AG04450 (cell line): ENCODE results near the gene ST6GAL1. TPM values are rescaled to one million over a fixed set of nuclear protein-coding genes. Genes with fewer than 3 reads are reported as not detected.

Experiments used
- CTCF ChIA-PET: fragments of 300-600, 350-600 bp; formaldehyde crosslinking; extraction: SDS; loops from one replicate; lab custom pipeline; 2022; ENCODE audit warnings: antibody characterized with exemption, inconsistent platforms; lab: Charles Lee
- POLR2A ChIA-PET: fragments of 350-600 bp; formaldehyde crosslinking; extraction: SDS; loops from one replicate; lab custom pipeline; 2021; ENCODE audit warnings: antibody characterized with exemption, inconsistent platforms; lab: Yijun Ruan, JAX
- DNase-seq: peaks from one replicate; pipeline ENCODE4 v3.0.0-alpha.2; 2011; ENCODE audit warnings: low read depth, low spot score
- H3K27ac ChIP-seq: one replicate; pipeline ENCODE4 v1.5.1; 2012; ENCODE audit warnings: low read depth, low read length, control low read depth
- H3K27me3 ChIP-seq: one replicate; pipeline ENCODE4 v1.6.0; 2012; ENCODE audit warnings: low read length; ENCODE audit not compliant: control insufficient read depth, insufficient read depth
- H3K4me3 ChIP-seq: 2 replicates; pipeline ENCODE4 v1.5.1; 2011; ENCODE audit warnings: mild to moderate bottlenecking, low read depth, low read length, control low read depth
- H3K9me3 ChIP-seq: 2 replicates; pipeline ENCODE4 v1.5.1; 2012; ENCODE audit warnings: low read length; ENCODE audit not compliant: control insufficient read depth, insufficient read depth
- CTCF ChIP-seq: IDR thresholded peaks from 2 replicates; pipeline ENCODE4 v1.5.1; 2011; ENCODE audit warnings: low read depth, low read length, control low read depth, inconsistent platforms
- polyA plus RNA-seq: library from polyadenylated mRNA; depleted of rRNA; stranded (reverse); fragments of >200 nt; gene quantifications from 2 replicates; pipeline ENCODE4 v1.2.3, GENCODE V29; 2011

ST6GAL1 gene
- polyA plus RNA-seq, 1 experiment, result 11.8 TPM

GRCh38 chr3:187102073-187102634, 171.8 kb downstream of the ST6GAL1 start:
- CTCF ChIA-PET, result interaction anchor here (0.7 to 6.0 kb wide), 11 partner anchors 11 to 577 kb away, joined by 3 to 78 read pairs (median 6); partner anchors contain the start of gene RPL39L
- TF ChIP-seq CTCF, result no peak
- H3K27me3 ChIP-seq, result no peaks in the 10 kb centered on the region
- POLR2A ChIA-PET, result interaction anchor here (0.7 to 1.3 kb wide), 4 partner anchors 22 to 170 kb away, joined by 3 to 5 read pairs (median 4); no protein-coding TSS in a partner anchor
- H3K9me3 ChIP-seq, result no peaks in the 10 kb centered on the region
- peak overlapping the region; percentile 69 for H3K27ac ChIP-seq
- peak overlapping the region; percentile 48 for H3K4me3 ChIP-seq
- no peak for DNase-seq

GRCh38 chr3:187103251-187103650, 172.9 kb downstream of the ST6GAL1 start:
- H3K27me3 ChIP-seq, result no peaks in the 10 kb centered on the region
- CTCF ChIA-PET, result interaction anchor here (0.7 to 6.0 kb wide), 4 partner anchors 10 to 117 kb away, joined by 6 to 78 read pairs (median 16); partner anchors contain the start of gene RPL39L
- H3K9me3 ChIP-seq, result no peaks in the 10 kb centered on the region
- H3K4me3 ChIP-seq, result no peak overlapping the region
- no peak for DNase-seq
- no peak overlapping the region for H3K27ac ChIP-seq
- no peak for TF ChIP-seq CTCF
- POLR2A ChIA-PET, result no interaction called here

GRCh38 chr3:187104342-187104741, 174.0 kb downstream of the ST6GAL1 start:
- DNase-seq, result no peak
- CTCF ChIA-PET, result interaction anchor here (0.5 to 6.0 kb wide), 6 partner anchors 9 to 575 kb away, joined by 3 to 78 read pairs (median 5); partner anchors contain the start of gene RPL39L
- no peaks in the 10 kb centered on the region for H3K27me3 ChIP-seq
- H3K27ac ChIP-seq, result no peak overlapping the region
- no peak overlapping the region for H3K4me3 ChIP-seq
- no peak for TF ChIP-seq CTCF
- H3K9me3 ChIP-seq, result no peaks in the 10 kb centered on the region
- POLR2A ChIA-PET, result no interaction called here

- CTCF ChIA-PET, result interaction anchor here (0.5 to 6.0 kb wide), 6 partner anchors 8 to 574 kb away, joined by 3 to 78 read pairs (median 5); partner anchors contain the start of gene RPL39L
- H3K27me3 ChIP-seq, result no peaks in the 10 kb centered on the region
- TF ChIP-seq CTCF, result no peak
- H3K9me3 ChIP-seq, result no peaks in the 10 kb centered on the region
- H3K27ac ChIP-seq, result no peak overlapping the region
- no peak for DNase-seq
- H3K4me3 ChIP-seq, result no peak overlapping the region
- POLR2A ChIA-PET, result no interaction called here
Measured at GRCh38 chr3:187104933-187105332, 174.6 kb downstream of the ST6GAL1 start.

- CTCF ChIA-PET, result interaction anchor here (0.5 to 1.9 kb wide), 4 partner anchors 34 to 574 kb away, joined by 4 to 9 read pairs (median 5); partner anchors contain the start of gene RPL39L
- H3K27me3 ChIP-seq, result no peaks in the 10 kb centered on the region
- H3K27ac ChIP-seq, result no peak overlapping the region
- POLR2A ChIA-PET, result no interaction called here
- no peak for TF ChIP-seq CTCF
- no peak overlapping the region for H3K4me3 ChIP-seq
- no peaks in the 10 kb centered on the region for H3K9me3 ChIP-seq
- no peak for DNase-seq
Measured at GRCh38 chr3:187105700-187106099, 175.4 kb downstream of the ST6GAL1 start.
